Adipocyte (in vitro differentiated cells): Measurements from ENCODE around the gene EIF2AK3.
"Not testable (repeated sequence)": the region's sequence is repeated elsewhere in the genome, so short reads cannot be mapped to it uniquely, and the experiment has no call there.

ENCODE experiments used
- DNase-seq: peaks from one replicate; pipeline ENCODE4 v3.0.0-alpha.2; 2015; ENCODE audit warnings: low read depth
- H3K27me3 ChIP-seq: replicated peaks from 2 replicates; pipeline ENCODE4 v1.7.0; 2013; ENCODE audit warnings: mild to moderate bottlenecking, low read length, moderate library complexity; ENCODE audit not compliant: control insufficient read depth, insufficient read depth
- H3K36me3 ChIP-seq: 2 replicates; pipeline ENCODE4 v1.7.0; 2013; ENCODE audit warnings: low read length, mild to moderate bottlenecking, moderate library complexity; ENCODE audit not compliant: control insufficient read depth, insufficient read depth, severe bottlenecking
- H3K4me1 ChIP-seq: 2 replicates; pipeline ENCODE4 v1.7.0; 2013; ENCODE audit warnings: mild to moderate bottlenecking, low read length, moderate library complexity; ENCODE audit not compliant: control insufficient read depth, insufficient read depth
- H3K4me3 ChIP-seq: 2 replicates; pipeline ENCODE4 v1.7.0; 2013; ENCODE audit warnings: mild to moderate bottlenecking, low read length, moderate library complexity
- H3K9ac ChIP-seq: 2 replicates; pipeline ENCODE4 v1.7.0; 2013; ENCODE audit warnings: mild to moderate bottlenecking, low read length, moderate library complexity
- H3K9me3 ChIP-seq: 2 replicates; pipeline ENCODE4 v1.7.0; 2013; ENCODE audit warnings: mild to moderate bottlenecking, low read length, moderate library complexity; ENCODE audit not compliant: control insufficient read depth

EIF2AK3 gene

GRCh38 chr2:88657131-88657530 lies 29.9 kb upstream of the EIF2AK3 start:
- DNase-seq: peak; percentile 45

GRCh38 chr2:88656690-88657089 lies 29.4 kb upstream of the EIF2AK3 start:
- Histone ChIP-seq H3K4me1 (peaks cover 48% of the 10 kb centered on the region), H3K27me3 (no peaks in the 10 kb centered on the region), H3K36me3 (no peaks in the 10 kb centered on the region), H3K4me3 (peak overlapping the region; percentile 55), H3K9ac (peak overlapping the region; percentile 53), H3K9me3 (no peaks in the 10 kb centered on the region)
- peak; percentile 63 for DNase-seq

More at GRCh38 chr2:88657131-88657530, 29.9 kb upstream of the EIF2AK3 start:
- Histone ChIP-seq H3K4me3 (no peak overlapping the region), H3K36me3 (no peaks in the 10 kb centered on the region), H3K4me1 (peaks cover 48% of the 10 kb centered on the region), H3K9ac (peak overlapping the region; percentile 53), H3K27me3 (no peaks in the 10 kb centered on the region), H3K9me3 (no peaks in the 10 kb centered on the region)

- Histone ChIP-seq H3K4me1 (peaks cover 42% of the 10 kb centered on the region), H3K9me3 (no peaks in the 10 kb centered on the region), H3K27me3 (no peaks in the 10 kb centered on the region), H3K4me3 (no peak overlapping the region), H3K9ac (no peak overlapping the region), H3K36me3 (no peaks in the 10 kb centered on the region)
- no peak for DNase-seq
These were observed 27.4 kb upstream of the EIF2AK3 start for GRCh38 chr2:88654714-88655113.

- no peak overlapping the region for H3K4me3 ChIP-seq
- no peak for DNase-seq
- H3K27me3 ChIP-seq: no peaks in the 10 kb centered on the region
- no peaks in the 10 kb centered on the region for H3K36me3 ChIP-seq
- peaks cover 15% of the 10 kb centered on the region for H3K4me1 ChIP-seq
- no peak overlapping the region for H3K9ac ChIP-seq
- H3K9me3 ChIP-seq: no peaks in the 10 kb centered on the region
These were observed 24.4 kb upstream of the EIF2AK3 start for GRCh38 chr2:88651646-88652045.

- H3K4me3 ChIP-seq, H3K36me3 ChIP-seq, H3K4me1 ChIP-seq, DNase-seq, H3K27me3 ChIP-seq, H3K9ac ChIP-seq, H3K9me3 ChIP-seq: not testable (repeated sequence)
These were observed 18.1 kb upstream of the EIF2AK3 start for GRCh38 chr2:88645291-88645882.

- Histone ChIP-seq H3K4me3 (no peak overlapping the region), H3K36me3 (no peaks in the 10 kb centered on the region), H3K9me3 (peaks cover 10% of the 10 kb centered on the region), H3K27me3 (no peaks in the 10 kb centered on the region), H3K4me1 (peaks cover 5% of the 10 kb centered on the region), H3K9ac (no peak overlapping the region)
- DNase-seq: no peak
These were observed 15.0 kb upstream of the EIF2AK3 start for GRCh38 chr2:88642278-88642677.

GRCh38 chr2:88641330-88641729 lies 14.1 kb upstream of the EIF2AK3 start:
- no peaks in the 10 kb centered on the region for H3K36me3 ChIP-seq
- no peak for DNase-seq
- peaks cover 10% of the 10 kb centered on the region for H3K9me3 ChIP-seq
- H3K4me3 ChIP-seq: no peak overlapping the region
- peaks cover 5% of the 10 kb centered on the region for H3K4me1 ChIP-seq
- H3K27me3 ChIP-seq: no peaks in the 10 kb centered on the region
- H3K9ac ChIP-seq: no peak overlapping the region

- H3K9me3 ChIP-seq: peaks cover 10% of the 10 kb centered on the region
- DNase-seq: no peak
- no peaks in the 10 kb centered on the region for H3K36me3 ChIP-seq
- H3K4me3 ChIP-seq: no peak overlapping the region
- no peak overlapping the region for H3K9ac ChIP-seq
- no peaks in the 10 kb centered on the region for H3K27me3 ChIP-seq
- H3K4me1 ChIP-seq: peaks cover 5% of the 10 kb centered on the region
These were observed 12.6 kb upstream of the EIF2AK3 start for GRCh38 chr2:88639865-88640264.

GRCh38 chr2:88638743-88639142 lies 11.5 kb upstream of the EIF2AK3 start:
- no peak for DNase-seq
- H3K9ac ChIP-seq: no peak overlapping the region
- no peaks in the 10 kb centered on the region for H3K27me3 ChIP-seq
- peaks cover 10% of the 10 kb centered on the region for H3K9me3 ChIP-seq
- H3K4me1 ChIP-seq: peaks cover 5% of the 10 kb centered on the region
- H3K4me3 ChIP-seq: no peak overlapping the region
- H3K36me3 ChIP-seq: no peaks in the 10 kb centered on the region

GRCh38 chr2:88638123-88638650 lies 10.9 kb upstream of the EIF2AK3 start:
- no peak overlapping the region for H3K4me3 ChIP-seq
- H3K27me3 ChIP-seq: no peaks in the 10 kb centered on the region
- H3K9ac ChIP-seq: no peak overlapping the region
- H3K36me3 ChIP-seq: no peaks in the 10 kb centered on the region
- H3K4me1 ChIP-seq: peaks cover 5% of the 10 kb centered on the region
- no peak for DNase-seq
- H3K9me3 ChIP-seq: peaks cover 10% of the 10 kb centered on the region

- no peak for DNase-seq
- Histone ChIP-seq H3K4me1 (peaks cover 5% of the 10 kb centered on the region), H3K9me3 (peaks cover 10% of the 10 kb centered on the region), H3K36me3 (no peaks in the 10 kb centered on the region), H3K4me3 (no peak overlapping the region), H3K27me3 (no peaks in the 10 kb centered on the region), H3K9ac (no peak overlapping the region)
These were observed 10.2 kb upstream of the EIF2AK3 start for GRCh38 chr2:88637464-88637863.

GRCh38 chr2:88636026-88636425 lies 8.8 kb upstream of the EIF2AK3 start:
- DNase-seq: no peak
- Histone ChIP-seq H3K36me3 (no peaks in the 10 kb centered on the region), H3K9me3 (peaks cover 10% of the 10 kb centered on the region), H3K27me3 (no peaks in the 10 kb centered on the region), H3K4me3 (no peak overlapping the region), H3K9ac (no peak overlapping the region), H3K4me1 (peaks cover 5% of the 10 kb centered on the region)
